Neutrophil (primary cell): Measurements from ENCODE around the gene PYM1.

Source experiments
- H3K27ac ChIP-seq: fragments of 200-600 bp; sonication (generic); 2 replicates; pipeline ENCODE4 v1.5.1; 2016; ENCODE audit warnings: mild to moderate bottlenecking, moderate library complexity
- H3K27me3 ChIP-seq: fragments of 200-600 bp; sonication (generic); 2 replicates; pipeline ENCODE4 v1.6.0; 2016; ENCODE audit warnings: mild to moderate bottlenecking
- H3K36me3 ChIP-seq: fragments of 200-600 bp; sonication (generic); 2 replicates; pipeline ENCODE4 v1.5.1; 2017
- H3K4me1 ChIP-seq, 2 experiments: fragments of 200-600 bp in 1 of 2; sonication (generic) in 1 of 2; 1 replicate in 1 of 2; 2 replicates in 1 of 2; pipeline versions ENCODE4 v1.5.1 to v1.6.1; 2013 to 2016; ENCODE audit warnings: low read depth in 1 of 2, low read length in 1 of 2, mild to moderate bottlenecking in 1 of 2, moderate library complexity in 1 of 2; ENCODE audit not compliant: control insufficient read depth in 1 of 2, insufficient read depth in 1 of 2
- H3K4me3 ChIP-seq, 2 experiments: fragments of 200-600 bp in 1 of 2; sonication (generic) in 1 of 2; 1 replicate in 1 of 2; 2 replicates in 1 of 2; pipeline ENCODE4 v1.5.1; 2013 to 2016; ENCODE audit warnings: low read depth in 1 of 2, low read length in 1 of 2, mild to moderate bottlenecking in 1 of 2, moderate library complexity in 1 of 2
- H3K9me3 ChIP-seq: fragments of 200-600 bp; sonication (generic); 2 replicates; pipeline ENCODE4 v1.5.1; 2016
- CTCF ChIP-seq: fragments of 200-600 bp; sonication (generic); IDR thresholded peaks from 2 replicates; pipeline ENCODE4 v1.5.1; 2016; ENCODE audit warnings: antibody characterized with exemption

The PYM1 gene

DNA sequence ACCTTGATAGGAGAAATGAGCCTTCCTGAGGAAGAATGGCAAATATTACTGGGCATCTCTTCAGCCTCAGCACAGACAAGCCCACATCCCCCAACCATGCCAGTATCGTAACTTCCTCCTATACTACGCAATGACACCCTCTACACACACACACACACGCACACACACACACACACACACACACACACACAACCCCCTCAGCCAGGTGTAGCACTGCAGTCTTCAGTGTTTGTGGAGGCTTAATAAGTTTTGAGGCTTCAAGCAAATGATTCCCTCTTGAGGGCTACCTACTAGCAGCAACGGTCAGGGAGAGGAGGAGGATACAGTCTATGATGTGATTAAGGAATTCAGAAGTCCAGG is 4.8 kb upstream of the PYM1 start:
- peak overlapping the region; percentile 95 for H3K27ac ChIP-seq
- TF ChIP-seq CTCF, result no peak
- H3K4me3 ChIP-seq, result peak overlapping the region; percentile 76 to 86
- peaks cover 63 to 64% of the 10 kb centered on the region in 2 experiments for H3K4me1 ChIP-seq
- peaks cover 13% of the 10 kb centered on the region for H3K36me3 ChIP-seq
- no peaks in the 10 kb centered on the region for H3K9me3 ChIP-seq
- H3K27me3 ChIP-seq, result no peaks in the 10 kb centered on the region

DNA sequence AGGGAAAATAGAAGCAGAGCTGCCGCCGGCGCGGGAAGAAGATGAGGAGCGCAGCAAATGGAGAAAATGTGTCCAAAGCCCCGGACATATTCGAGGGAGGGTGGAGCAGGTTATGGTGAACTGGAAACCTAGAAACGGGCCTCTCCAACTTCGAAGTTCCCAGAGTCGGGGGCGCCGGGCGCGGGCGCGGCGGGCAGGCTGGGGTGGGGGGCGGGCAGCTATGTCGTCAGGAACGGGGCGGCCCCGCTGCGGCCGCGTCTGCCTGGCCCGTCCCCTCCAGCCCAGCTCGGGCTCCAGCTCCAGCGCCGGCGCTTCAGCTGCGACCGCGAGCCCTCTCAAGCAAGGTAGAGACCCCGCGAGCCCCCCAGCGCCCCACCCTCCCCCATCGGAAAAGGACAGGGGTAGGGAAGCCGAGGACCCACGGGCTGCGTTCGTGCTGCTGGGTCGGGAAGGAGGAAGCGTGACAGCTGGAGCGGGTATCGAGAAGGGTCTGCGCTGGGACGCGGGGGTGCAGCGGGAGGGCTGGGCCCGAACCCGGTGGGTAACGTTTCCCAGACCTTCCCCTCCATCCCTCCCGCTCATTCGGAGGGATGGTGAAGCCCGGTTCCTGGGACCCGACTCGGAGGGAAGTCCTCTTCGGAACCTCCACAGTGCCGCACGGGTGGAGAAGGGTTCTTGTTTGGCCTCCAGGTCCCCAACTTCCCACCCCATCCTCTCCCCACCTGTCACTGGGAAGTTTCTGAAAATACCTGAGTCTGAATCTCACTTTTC is 4.3 kb upstream of the PYM1 start:
- Histone ChIP-seq H3K36me3 (peaks cover 7% of the 10 kb centered on the region), H3K4me3 (peak overlapping the region; percentile 76 to 86), H3K4me1 (peaks cover 63 to 64% of the 10 kb centered on the region in 2 experiments), H3K9me3 (no peaks in the 10 kb centered on the region), H3K27me3 (no peaks in the 10 kb centered on the region), H3K27ac (peak overlapping the region; percentile 95)
- no peak for TF ChIP-seq CTCF

DNA sequence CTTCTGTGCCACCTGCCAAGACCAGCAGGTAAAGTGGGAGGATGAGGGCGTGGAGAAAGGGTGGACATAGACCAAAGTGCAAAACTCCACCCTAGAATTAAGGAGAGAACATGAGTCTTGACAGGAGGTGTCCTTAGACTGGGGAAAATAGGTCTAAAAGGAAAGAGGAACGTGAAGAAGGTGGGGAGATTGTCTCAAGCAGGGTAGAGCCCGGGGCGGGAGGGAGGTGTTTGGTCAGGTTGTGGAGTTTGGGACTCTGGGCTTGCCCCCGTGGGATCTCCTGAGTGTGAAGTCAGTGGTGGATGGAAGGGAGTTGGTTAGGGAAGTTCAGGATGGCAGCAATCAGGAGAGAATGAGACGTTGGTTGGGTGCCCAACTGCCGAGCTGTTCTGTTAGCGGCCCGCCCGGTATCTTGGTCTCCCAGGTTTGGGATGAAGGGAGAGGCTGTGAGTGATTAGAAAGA is 3.7 kb upstream of the PYM1 start:
- no peaks in the 10 kb centered on the region for H3K9me3 ChIP-seq
- no peaks in the 10 kb centered on the region for H3K27me3 ChIP-seq
- TF ChIP-seq CTCF, result no peak
- H3K27ac ChIP-seq, result peak overlapping the region; percentile 95
- peaks cover 1% of the 10 kb centered on the region for H3K36me3 ChIP-seq
- peaks cover 67 to 68% of the 10 kb centered on the region in 2 experiments for H3K4me1 ChIP-seq
- H3K4me3 ChIP-seq, result peak overlapping the region; percentile 76 to 86

GRCh38 chr12:55930771-55931316 is 3.1 kb upstream of the PYM1 start, which contains the start of gene DGKA:
TSS of gene DGKA (plus strand) at chr12:55931162. CDS start at chr12:55936504, 5,342 bp downstream.
- TF ChIP-seq CTCF, result no peak
- Histone ChIP-seq H3K36me3 (no peaks in the 10 kb centered on the region), H3K27me3 (no peaks in the 10 kb centered on the region), H3K9me3 (no peaks in the 10 kb centered on the region), H3K4me3 (peak within 1 kb of the TSS; percentile 76 to 86), H3K4me1 (peaks cover 72 to 73% of the 10 kb centered on the region in 2 experiments), H3K27ac (peak within 1 kb of the TSS; percentile 95)

- no peak overlapping the region for H3K4me3 ChIP-seq
- peaks cover 69 to 70% of the 10 kb centered on the region in 2 experiments for H3K4me1 ChIP-seq
- no peaks in the 10 kb centered on the region for H3K9me3 ChIP-seq
- H3K27me3 ChIP-seq, result no peaks in the 10 kb centered on the region
- no peak for TF ChIP-seq CTCF
- no peaks in the 10 kb centered on the region for H3K36me3 ChIP-seq
- peak overlapping the region; percentile 60 for H3K27ac ChIP-seq
Observed at GRCh38 chr12:55929306-55929791, 1.7 kb upstream of the PYM1 start.
